Adipocyte (in vitro differentiated cells): Measurements from ENCODE around the gene PPP2R3A.
"Not testable (repeated sequence)": the region's sequence is repeated elsewhere in the genome, so short reads cannot be mapped to it uniquely, and the experiment has no call there.

Experiments used
- DNase-seq: peaks from one replicate; pipeline ENCODE4 v3.0.0-alpha.2; 2015; ENCODE audit warnings: low read depth
- H3K27me3 ChIP-seq: replicated peaks from 2 replicates; pipeline ENCODE4 v1.7.0; 2013; ENCODE audit warnings: mild to moderate bottlenecking, low read length, moderate library complexity; ENCODE audit not compliant: control insufficient read depth, insufficient read depth
- H3K36me3 ChIP-seq: 2 replicates; pipeline ENCODE4 v1.7.0; 2013; ENCODE audit warnings: low read length, mild to moderate bottlenecking, moderate library complexity; ENCODE audit not compliant: control insufficient read depth, insufficient read depth, severe bottlenecking
- H3K4me1 ChIP-seq: 2 replicates; pipeline ENCODE4 v1.7.0; 2013; ENCODE audit warnings: mild to moderate bottlenecking, low read length, moderate library complexity; ENCODE audit not compliant: control insufficient read depth, insufficient read depth
- H3K4me3 ChIP-seq: 2 replicates; pipeline ENCODE4 v1.7.0; 2013; ENCODE audit warnings: mild to moderate bottlenecking, low read length, moderate library complexity
- H3K9ac ChIP-seq: 2 replicates; pipeline ENCODE4 v1.7.0; 2013; ENCODE audit warnings: mild to moderate bottlenecking, low read length, moderate library complexity
- H3K9me3 ChIP-seq: 2 replicates; pipeline ENCODE4 v1.7.0; 2013; ENCODE audit warnings: mild to moderate bottlenecking, low read length, moderate library complexity; ENCODE audit not compliant: control insufficient read depth

Gene PPP2R3A

DNA sequence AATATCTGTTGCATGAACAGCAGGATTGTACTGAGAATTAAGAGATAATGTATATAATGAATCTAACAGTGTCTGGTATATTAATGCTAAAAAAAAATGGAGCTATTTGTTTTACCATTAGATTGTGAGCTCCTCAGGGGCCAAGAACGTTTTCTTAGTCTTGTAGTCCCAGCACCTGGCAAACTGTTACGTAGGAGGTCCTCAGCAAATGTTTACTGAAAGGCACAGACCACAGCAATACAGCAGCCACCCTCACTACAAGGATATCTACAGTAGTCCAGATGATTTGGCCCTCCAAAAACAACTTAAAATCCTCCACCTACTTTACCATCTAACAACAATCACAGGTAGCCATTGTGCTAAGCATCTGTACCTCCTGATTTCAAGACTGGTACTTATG is 170.9 kb downstream of the PPP2R3A start:
- no peak overlapping the region for H3K9ac ChIP-seq
- peaks cover 8% of the 10 kb centered on the region for H3K4me1 ChIP-seq
- no peaks in the 10 kb centered on the region for H3K27me3 ChIP-seq
- no peak for DNase-seq
- no peak overlapping the region for H3K4me3 ChIP-seq
- H3K36me3 ChIP-seq, result no peaks in the 10 kb centered on the region
- H3K9me3 ChIP-seq, result no peaks in the 10 kb centered on the region

DNA sequence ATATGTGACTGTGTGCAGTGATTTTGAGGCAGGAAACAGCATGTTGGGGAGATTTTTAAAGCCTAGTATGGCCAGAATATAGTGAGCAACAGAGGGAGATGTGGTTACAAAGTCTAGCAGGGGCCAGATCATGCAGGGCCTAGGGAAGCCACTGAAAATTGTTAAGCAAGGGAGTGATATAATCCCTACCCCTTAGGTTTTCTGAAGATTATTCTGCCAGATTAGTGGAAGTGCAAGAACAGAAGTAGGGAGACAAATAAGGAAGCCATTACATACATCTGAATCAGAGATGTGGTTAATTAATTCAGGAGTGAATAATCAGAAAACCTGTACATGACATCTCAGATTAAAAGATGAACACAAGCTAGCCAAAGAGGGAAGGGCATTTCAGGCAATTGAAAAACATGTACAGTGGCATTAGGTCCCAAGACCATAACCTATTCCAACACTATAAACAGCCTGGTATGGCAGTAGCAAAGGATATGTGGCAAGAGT is 175.8 kb downstream of the PPP2R3A start:
- H3K27me3 ChIP-seq, result no peaks in the 10 kb centered on the region
- H3K4me1 ChIP-seq, result peaks cover 25% of the 10 kb centered on the region
- no peak overlapping the region for H3K9ac ChIP-seq
- no peak for DNase-seq
- no peak overlapping the region for H3K4me3 ChIP-seq
- no peaks in the 10 kb centered on the region for H3K9me3 ChIP-seq
- H3K36me3 ChIP-seq, result peaks cover 12% of the 10 kb centered on the region

DNA sequence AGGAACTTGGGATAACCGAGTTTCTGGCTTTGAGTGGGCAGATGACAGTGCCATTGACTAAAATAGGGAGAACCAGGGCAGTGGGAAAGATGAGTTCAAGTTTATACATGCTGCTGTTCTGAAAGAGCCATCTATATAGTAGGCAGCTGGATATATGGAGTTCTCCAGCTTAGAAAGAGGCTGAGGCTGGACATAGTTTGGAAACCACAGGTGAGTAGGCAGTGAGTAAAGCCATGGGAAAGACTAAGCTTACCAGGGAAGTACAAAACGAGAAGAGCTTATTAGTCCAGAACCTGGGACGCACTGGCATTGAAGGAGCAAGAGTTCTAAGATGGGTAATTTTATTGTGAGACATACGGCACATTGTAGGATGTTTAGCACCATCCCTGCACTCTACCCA is 176.4 kb downstream of the PPP2R3A start:
- Histone ChIP-seq H3K36me3 (peaks cover 12% of the 10 kb centered on the region), H3K9ac (no peak overlapping the region), H3K9me3 (no peaks in the 10 kb centered on the region), H3K27me3 (no peaks in the 10 kb centered on the region), H3K4me1 (peaks cover 25% of the 10 kb centered on the region), H3K4me3 (no peak overlapping the region)
- DNase-seq, result no peak

DNA sequence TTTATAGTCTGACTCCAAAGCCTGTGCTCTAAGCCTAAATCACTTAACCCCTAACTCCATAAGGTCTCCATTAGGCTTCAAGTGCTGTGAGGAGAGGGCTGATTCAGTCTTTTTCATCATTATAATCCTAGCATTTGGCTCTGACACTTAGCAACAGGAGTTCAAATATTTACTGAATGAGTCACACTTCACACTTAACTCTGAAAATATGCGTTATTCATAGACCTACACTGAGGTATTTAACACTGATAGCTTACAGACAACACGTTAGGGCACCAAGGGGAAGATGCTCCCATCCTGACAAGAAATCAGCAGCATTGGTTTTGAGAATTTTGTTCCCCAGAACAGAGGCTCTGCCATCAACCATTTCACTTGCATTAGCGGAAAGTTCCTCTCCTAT is 177.1 kb downstream of the PPP2R3A start:
- H3K4me1 ChIP-seq, result peaks cover 28% of the 10 kb centered on the region
- no peaks in the 10 kb centered on the region for H3K27me3 ChIP-seq
- DNase-seq, result peak; percentile 56
- H3K9ac ChIP-seq, result no peak overlapping the region
- H3K9me3 ChIP-seq, result no peaks in the 10 kb centered on the region
- no peak overlapping the region for H3K4me3 ChIP-seq
- peaks cover 13% of the 10 kb centered on the region for H3K36me3 ChIP-seq

DNA sequence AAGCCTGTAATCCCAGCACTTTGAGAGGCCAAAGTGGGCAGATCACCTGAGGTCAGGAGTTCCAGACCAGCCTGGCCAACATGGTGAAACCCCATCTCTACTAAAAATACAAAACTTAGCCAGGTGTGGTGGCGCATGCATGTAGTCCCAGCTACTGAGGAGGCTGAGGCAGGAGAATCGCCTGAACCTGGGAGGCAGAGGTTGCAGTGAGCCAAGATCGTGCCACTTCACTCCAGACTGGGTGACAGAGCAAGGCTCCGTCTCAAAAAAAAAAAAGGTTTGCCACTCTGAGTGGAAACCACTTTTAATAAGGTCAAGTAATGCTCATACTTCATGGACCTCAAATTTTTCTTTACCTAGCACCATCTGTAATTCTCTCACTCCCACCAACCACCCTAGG is 178.9 kb downstream of the PPP2R3A start:
- H3K9ac ChIP-seq, H3K4me3 ChIP-seq, H3K27me3 ChIP-seq, H3K9me3 ChIP-seq, DNase-seq: not testable (repeated sequence)
- Histone ChIP-seq H3K36me3 (peaks cover 20% of the 10 kb centered on the region), H3K4me1 (peaks cover 32% of the 10 kb centered on the region)

DNA sequence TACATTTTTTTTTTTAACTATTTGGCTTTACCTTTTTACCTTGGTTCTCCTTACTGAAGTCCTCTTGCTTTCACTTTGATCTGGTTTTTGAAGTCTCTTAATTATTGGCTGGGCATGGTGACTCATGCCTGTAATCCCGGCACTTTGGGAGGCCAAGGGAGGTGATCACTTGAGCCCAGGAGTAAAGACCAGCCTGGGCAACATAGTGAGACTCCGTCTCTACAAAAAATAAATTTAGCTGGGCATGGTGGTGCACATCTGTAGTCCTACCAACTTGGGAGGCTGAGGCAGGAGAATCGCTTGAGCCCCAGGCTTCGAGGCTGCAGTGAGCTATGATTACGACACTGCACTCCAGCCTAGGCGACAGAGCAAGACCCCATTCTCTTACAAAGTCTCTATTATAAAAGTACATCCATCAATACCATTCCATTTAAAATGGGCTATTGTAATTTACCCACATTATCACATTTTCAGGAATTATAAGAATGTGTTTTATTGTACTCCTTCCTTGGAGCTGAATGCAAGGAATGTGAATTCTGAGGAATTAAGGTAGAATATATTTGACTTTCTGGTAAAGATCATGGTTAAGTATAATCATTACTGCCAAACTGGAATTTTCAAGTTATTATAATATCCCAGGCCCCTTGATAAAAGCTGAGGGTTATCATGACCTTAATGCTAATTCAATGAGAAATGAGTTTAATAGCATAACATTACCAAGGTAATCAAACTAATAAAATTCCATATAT is 181.6 kb downstream of the PPP2R3A start:
- no peak for DNase-seq
- Histone ChIP-seq H3K4me3 (no peak overlapping the region), H3K9me3 (no peaks in the 10 kb centered on the region), H3K36me3 (peaks cover 37% of the 10 kb centered on the region), H3K4me1 (peaks cover 24% of the 10 kb centered on the region), H3K27me3 (no peaks in the 10 kb centered on the region), H3K9ac (no peak overlapping the region)

DNA sequence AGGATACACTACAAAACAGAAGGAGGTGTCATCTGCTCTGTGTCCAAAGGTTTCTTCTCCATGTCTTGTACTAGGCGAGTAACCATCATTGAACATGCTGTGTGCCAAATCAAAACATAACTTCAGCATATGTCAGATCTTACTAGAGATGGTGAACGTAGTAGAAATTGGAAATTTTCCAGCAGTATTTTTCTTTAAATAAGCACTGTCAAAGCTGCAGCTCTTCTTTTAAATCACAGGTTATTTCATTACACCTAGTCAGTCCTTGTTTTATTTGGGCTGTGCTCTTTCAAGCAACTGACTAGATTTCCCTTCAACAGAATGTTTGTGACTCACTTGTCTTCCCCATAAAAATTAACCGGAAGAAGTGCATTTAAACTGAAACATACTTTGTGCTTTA is 184.1 kb downstream of the PPP2R3A start:
- H3K27me3 ChIP-seq, result no peaks in the 10 kb centered on the region
- no peak overlapping the region for H3K9ac ChIP-seq
- H3K36me3 ChIP-seq, result peaks cover 38% of the 10 kb centered on the region
- no peaks in the 10 kb centered on the region for H3K9me3 ChIP-seq
- H3K4me3 ChIP-seq, result no peak overlapping the region
- peaks cover 17% of the 10 kb centered on the region for H3K4me1 ChIP-seq
- DNase-seq, result no peak

DNA sequence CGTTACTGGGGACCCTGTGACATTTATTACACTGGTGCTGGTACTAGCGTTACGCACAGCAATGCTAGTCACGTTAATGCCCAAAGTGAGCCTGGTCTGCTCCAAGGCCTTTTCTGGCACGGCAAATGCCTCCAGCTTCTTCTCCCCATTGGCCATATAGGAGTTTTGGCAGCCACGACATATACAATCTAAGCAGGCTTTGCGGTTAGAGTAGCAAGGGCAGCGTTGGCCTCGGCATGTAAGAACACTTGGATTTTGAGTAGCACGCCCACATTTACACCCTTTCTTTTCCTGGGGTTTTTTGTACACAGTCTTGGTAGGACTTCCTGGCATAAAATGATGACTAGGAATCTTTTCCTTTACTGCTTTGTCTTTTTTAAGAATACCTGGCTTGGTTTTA is 185.7 kb downstream of the PPP2R3A start:
- H3K9ac ChIP-seq, result no peak overlapping the region
- DNase-seq, result no peak
- no peaks in the 10 kb centered on the region for H3K9me3 ChIP-seq
- H3K27me3 ChIP-seq, result no peaks in the 10 kb centered on the region
- H3K36me3 ChIP-seq, result peaks cover 27% of the 10 kb centered on the region
- peaks cover 17% of the 10 kb centered on the region for H3K4me1 ChIP-seq
- no peak overlapping the region for H3K4me3 ChIP-seq

DNA sequence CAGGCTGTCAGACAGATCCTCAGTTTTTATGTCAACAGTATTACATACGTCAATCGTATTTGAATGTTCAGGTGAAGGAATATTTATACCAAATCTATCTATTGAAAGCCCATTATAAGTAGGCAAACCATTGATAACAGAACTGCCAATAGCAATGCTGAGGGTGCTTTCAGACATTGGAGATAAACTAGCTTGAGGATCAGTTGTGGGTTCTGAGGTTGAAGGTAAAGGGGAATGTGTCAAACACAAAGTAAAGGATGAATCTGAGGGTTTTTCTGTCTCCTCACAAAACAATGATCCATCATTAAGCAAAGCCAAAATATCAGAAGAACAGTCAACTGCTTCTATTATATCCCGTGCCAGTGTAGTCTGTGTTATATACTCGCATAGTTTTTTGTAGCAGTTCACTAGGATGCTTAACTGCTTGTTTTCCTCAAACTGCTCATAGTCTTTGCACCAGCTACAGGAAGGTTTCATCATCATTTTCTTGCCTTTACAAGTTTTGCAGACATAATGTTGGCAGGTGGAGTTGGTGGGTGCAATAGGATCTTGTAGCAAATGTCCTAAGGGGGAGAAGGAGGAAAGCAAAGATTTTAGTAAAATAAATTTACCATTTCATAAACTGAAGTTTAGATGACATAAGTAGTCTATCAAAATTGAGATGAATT is 186.8 kb downstream of the PPP2R3A start:
- Histone ChIP-seq H3K9ac (no peak overlapping the region), H3K36me3 (peaks cover 27% of the 10 kb centered on the region), H3K4me3 (no peak overlapping the region)

DNA sequence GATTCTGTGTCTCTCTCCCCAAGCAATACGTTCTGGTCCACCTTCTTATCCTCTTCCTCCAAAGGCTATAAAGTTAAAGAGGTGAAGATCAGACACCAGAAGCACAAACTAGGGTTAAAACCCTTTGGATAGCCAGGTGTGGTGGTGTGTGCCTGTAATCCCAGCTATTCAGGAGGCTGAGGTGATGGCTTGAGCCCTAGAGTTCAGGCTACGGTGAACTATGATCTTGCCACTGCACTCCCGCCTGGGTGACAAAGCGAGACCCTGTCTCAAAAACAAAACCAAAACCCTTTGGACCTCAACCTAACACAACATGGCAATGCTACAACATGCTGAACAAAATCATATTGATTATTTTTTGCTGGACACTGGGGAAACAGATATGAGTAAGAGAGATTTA is 187.4 kb downstream of the PPP2R3A start:
- Histone ChIP-seq H3K9ac (no peak overlapping the region), H3K9me3 (no peaks in the 10 kb centered on the region), H3K36me3 (peaks cover 22% of the 10 kb centered on the region), H3K4me3 (no peak overlapping the region), H3K27me3 (no peaks in the 10 kb centered on the region), H3K4me1 (peaks cover 13% of the 10 kb centered on the region)
- DNase-seq, result no peak

More for the DNA sequence above, 186.8 kb downstream of the PPP2R3A start:
- Histone ChIP-seq H3K27me3 (no peaks in the 10 kb centered on the region), H3K9me3 (no peaks in the 10 kb centered on the region), H3K4me1 (peaks cover 17% of the 10 kb centered on the region)
- DNase-seq, result no peak

DNA sequence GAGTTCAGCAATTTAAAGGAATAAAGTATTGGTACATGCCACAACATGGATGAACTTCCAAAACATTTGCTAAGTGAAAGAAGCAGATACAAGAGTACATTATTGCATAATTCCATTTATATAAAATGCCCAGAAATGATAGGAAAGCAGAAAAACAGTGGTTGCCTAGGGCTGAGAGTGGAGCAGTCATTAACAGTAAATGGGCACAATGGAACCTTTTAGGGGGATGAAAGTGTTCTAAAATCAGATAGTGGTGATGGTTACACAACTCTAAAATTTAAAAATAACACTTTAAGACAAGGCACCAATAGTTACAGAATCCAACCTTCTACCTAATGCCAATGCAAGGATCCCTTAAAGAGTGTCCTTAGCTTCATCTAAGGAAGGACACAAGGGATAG is 196.0 kb downstream of the PPP2R3A start:
- Histone ChIP-seq H3K27me3 (no peaks in the 10 kb centered on the region), H3K9ac (no peak overlapping the region), H3K36me3 (no peaks in the 10 kb centered on the region), H3K9me3 (no peaks in the 10 kb centered on the region), H3K4me3 (no peak overlapping the region), H3K4me1 (peaks cover 2% of the 10 kb centered on the region)
- no peak for DNase-seq
